ENCODE data around the gene LRRC8D.

LRRC8D gene

DNA sequence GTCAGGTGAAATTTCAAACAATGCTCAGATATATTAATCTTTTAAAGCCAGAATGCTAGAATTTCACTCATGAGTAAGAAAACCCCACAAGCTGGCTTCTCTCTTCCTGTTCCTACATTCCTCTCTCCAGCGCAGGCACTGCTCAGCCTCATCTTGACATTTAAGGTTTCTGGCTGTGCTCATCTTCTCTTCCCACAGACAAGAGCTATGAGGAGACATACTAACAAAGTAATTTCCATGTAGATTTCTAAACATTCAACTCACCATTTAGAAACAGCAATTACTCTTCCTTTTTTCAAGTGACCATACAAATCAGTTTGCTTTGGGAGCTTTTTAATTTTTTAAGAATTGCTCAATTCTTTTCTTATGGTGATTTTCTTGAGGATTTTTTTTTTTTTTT is 7.8 kb upstream of the LRRC8D start:
- H3K4me2 ChIP-seq (ENCODE audit: low read depth, low read length, poor library complexity, severe bottlenecking) = no peak overlapping the region
- no peaks in the 10 kb centered on the region for H4K20me1 ChIP-seq (ENCODE audit: insufficient read depth, low read length, poor library complexity, severe bottlenecking)
- no peaks in the 10 kb centered on the region for H3K79me2 ChIP-seq (ENCODE audit: insufficient read depth, low read length)
- H3K4me3 ChIP-seq (ENCODE audit: low read length, poor library complexity, severe bottlenecking) = no peak overlapping the region
- H3K9me2 ChIP-seq (replicated peaks; ENCODE audit: low read depth, low read length) = no peaks in the 10 kb centered on the region
- H3K36me3 ChIP-seq (ENCODE audit: insufficient read depth, low read length) = no peaks in the 10 kb centered on the region
- no peaks in the 10 kb centered on the region for H3K4me1 ChIP-seq (ENCODE audit: insufficient read depth, low read length, poor library complexity, severe bottlenecking)
- TF ChIP-seq EZH2phosphoT487 (IDR thresholded peaks at IDR 0.05; ENCODE audit: borderline replicate concordance) = no peak
- TF ChIP-seq, protein P1, sequence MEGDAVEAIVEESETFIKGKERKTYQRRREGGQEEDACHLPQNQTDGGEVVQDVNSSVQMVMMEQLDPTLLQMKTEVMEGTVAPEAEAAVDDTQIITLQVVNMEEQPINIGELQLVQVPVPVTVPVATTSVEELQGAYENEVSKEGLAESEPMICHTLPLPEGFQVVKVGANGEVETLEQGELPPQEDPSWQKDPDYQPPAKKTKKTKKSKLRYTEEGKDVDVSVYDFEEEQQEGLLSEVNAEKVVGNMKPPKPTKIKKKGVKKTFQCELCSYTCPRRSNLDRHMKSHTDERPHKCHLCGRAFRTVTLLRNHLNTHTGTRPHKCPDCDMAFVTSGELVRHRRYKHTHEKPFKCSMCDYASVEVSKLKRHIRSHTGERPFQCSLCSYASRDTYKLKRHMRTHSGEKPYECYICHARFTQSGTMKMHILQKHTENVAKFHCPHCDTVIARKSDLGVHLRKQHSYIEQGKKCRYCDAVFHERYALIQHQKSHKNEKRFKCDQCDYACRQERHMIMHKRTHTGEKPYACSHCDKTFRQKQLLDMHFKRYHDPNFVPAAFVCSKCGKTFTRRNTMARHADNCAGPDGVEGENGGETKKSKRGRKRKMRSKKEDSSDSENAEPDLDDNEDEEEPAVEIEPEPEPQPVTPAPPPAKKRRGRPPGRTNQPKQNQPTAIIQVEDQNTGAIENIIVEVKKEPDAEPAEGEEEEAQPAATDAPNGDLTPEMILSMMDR (conservative IDR thresholded peaks at IDR 0.05; ENCODE audit: low read length) = no peak
- H2AFZ ChIP-seq (ENCODE audit: low read length) = no peak overlapping the region
- no peak overlapping the region for H3K9ac ChIP-seq (ENCODE audit: low read depth, low read length, poor library complexity, severe bottlenecking)
- no peaks in the 10 kb centered on the region for H3K9me3 ChIP-seq (ENCODE audit: insufficient read depth, low read depth, low read length)
- no peaks in the 10 kb centered on the region for H3F3A ChIP-seq (ENCODE audit: low read depth)
- H3K27me3 ChIP-seq (ENCODE audit: insufficient read depth, low read length, poor library complexity, severe bottlenecking) = no peaks in the 10 kb centered on the region

DNA sequence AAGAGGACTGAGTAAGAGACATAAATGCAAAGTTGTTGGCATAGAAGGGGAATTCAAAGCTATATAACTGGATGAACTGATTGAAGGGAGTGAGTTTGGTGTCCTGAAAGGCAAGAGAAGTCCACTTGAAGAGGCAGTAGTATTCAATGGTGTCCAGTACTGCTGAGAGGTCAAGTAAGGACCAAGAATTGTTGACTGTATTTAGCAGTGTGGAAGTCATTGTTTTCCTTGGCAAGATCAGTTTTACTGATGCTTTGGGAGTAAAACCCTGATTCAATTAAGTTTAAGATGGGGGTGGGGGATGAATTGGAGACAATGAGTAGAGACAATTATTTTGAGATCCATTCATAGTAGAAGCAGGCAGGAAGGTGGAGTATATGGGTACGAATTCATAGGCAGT is 5.8 kb upstream of the LRRC8D start:
- Histone ChIP-seq H3K4me3 (ENCODE audit: low read length, poor library complexity, severe bottlenecking) (no peak overlapping the region), H3K27me3 (ENCODE audit: insufficient read depth, low read length, poor library complexity, severe bottlenecking) (no peaks in the 10 kb centered on the region), H2AFZ (ENCODE audit: low read length) (no peak overlapping the region), H3K79me2 (ENCODE audit: insufficient read depth, low read length) (peaks cover 12% of the 10 kb centered on the region), H3K36me3 (ENCODE audit: insufficient read depth, low read length) (no peaks in the 10 kb centered on the region), H3K9me2 (replicated peaks; ENCODE audit: low read depth, low read length) (no peaks in the 10 kb centered on the region), H4K20me1 (ENCODE audit: insufficient read depth, low read length, poor library complexity, severe bottlenecking) (no peaks in the 10 kb centered on the region), H3K9me3 (ENCODE audit: insufficient read depth, low read depth, low read length) (no peaks in the 10 kb centered on the region), H3K4me1 (ENCODE audit: insufficient read depth, low read length, poor library complexity, severe bottlenecking) (peaks cover 8% of the 10 kb centered on the region), H3K4me2 (ENCODE audit: low read depth, low read length, poor library complexity, severe bottlenecking) (no peak overlapping the region), H3F3A (ENCODE audit: low read depth) (no peaks in the 10 kb centered on the region), H3K9ac (ENCODE audit: low read depth, low read length, poor library complexity, severe bottlenecking) (no peak overlapping the region)
- TF ChIP-seq EZH2phosphoT487 (IDR thresholded peaks at IDR 0.05; ENCODE audit: borderline replicate concordance) = no peak
- TF ChIP-seq, protein P1 (conservative IDR thresholded peaks at IDR 0.05; ENCODE audit: low read length) = no peak

DNA sequence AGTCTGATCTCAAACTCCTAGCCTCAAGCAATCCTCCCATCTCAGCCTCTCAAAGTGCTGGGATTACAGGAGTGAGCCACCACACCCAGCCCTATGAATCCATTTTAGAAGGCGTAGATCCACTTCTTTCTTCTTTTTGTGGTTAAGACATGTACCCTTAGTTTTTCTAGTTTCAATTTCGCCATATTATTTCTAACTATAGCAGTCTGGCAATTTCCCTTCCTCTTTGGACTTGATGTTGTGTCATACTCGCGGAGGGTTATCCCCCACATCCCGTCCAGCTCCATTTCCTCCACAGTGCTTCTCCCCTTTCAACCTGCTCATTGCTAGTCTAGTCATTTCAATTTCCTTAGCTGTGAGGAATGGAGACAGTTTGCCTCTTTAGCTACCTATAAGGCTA is 5.2 kb upstream of the LRRC8D start:
- no peak overlapping the region for H2AFZ ChIP-seq (ENCODE audit: low read length)
- no peak overlapping the region for H3K9ac ChIP-seq (ENCODE audit: low read depth, low read length, poor library complexity, severe bottlenecking)
- H3F3A ChIP-seq (ENCODE audit: low read depth) = no peaks in the 10 kb centered on the region
- H3K9me2 ChIP-seq (replicated peaks; ENCODE audit: low read depth, low read length) = no peaks in the 10 kb centered on the region
- H3K4me1 ChIP-seq (ENCODE audit: insufficient read depth, low read length, poor library complexity, severe bottlenecking) = peaks cover 13% of the 10 kb centered on the region
- no peaks in the 10 kb centered on the region for H3K27me3 ChIP-seq (ENCODE audit: insufficient read depth, low read length, poor library complexity, severe bottlenecking)
- no peaks in the 10 kb centered on the region for H3K9me3 ChIP-seq (ENCODE audit: insufficient read depth, low read depth, low read length)
- H3K4me3 ChIP-seq (ENCODE audit: low read length, poor library complexity, severe bottlenecking) = no peak overlapping the region
- H3K79me2 ChIP-seq (ENCODE audit: insufficient read depth, low read length) = peaks cover 18% of the 10 kb centered on the region
- no peak for TF ChIP-seq EZH2phosphoT487 (IDR thresholded peaks at IDR 0.05; ENCODE audit: borderline replicate concordance)
- TF ChIP-seq, protein P1 (conservative IDR thresholded peaks at IDR 0.05; ENCODE audit: low read length) = no peak
- H3K36me3 ChIP-seq (ENCODE audit: insufficient read depth, low read length) = no peaks in the 10 kb centered on the region
- H3K4me2 ChIP-seq (ENCODE audit: low read depth, low read length, poor library complexity, severe bottlenecking) = no peak overlapping the region
- no peaks in the 10 kb centered on the region for H4K20me1 ChIP-seq (ENCODE audit: insufficient read depth, low read length, poor library complexity, severe bottlenecking)
